Mucosa of stomach (tissue), 1 donor: ENCODE measurements around the gene OXNAD1.

Experiments
- H3K27me3 ChIP-seq: one replicate; pipeline ENCODE4 v1.7.0; 2013; ENCODE audit warnings: mild to moderate bottlenecking, low read length; ENCODE audit not compliant: control insufficient read depth, insufficient read depth
- H3K36me3 ChIP-seq: one replicate; pipeline ENCODE4 v1.7.0; 2013; ENCODE audit warnings: low read length; ENCODE audit not compliant: control insufficient read depth, insufficient read depth
- H3K4me1 ChIP-seq: one replicate; pipeline ENCODE4 v1.7.0; 2013; ENCODE audit warnings: mild to moderate bottlenecking, low read length; ENCODE audit not compliant: control insufficient read depth, insufficient read depth
- H3K4me3 ChIP-seq: one replicate; pipeline ENCODE4 v1.7.0; 2013; ENCODE audit warnings: low read length
- H3K9ac ChIP-seq: one replicate; pipeline ENCODE4 v1.7.0; 2013; ENCODE audit warnings: mild to moderate bottlenecking, low read length, moderate library complexity
- H3K9me3 ChIP-seq: one replicate; pipeline ENCODE4 v1.7.0; 2013; ENCODE audit warnings: mild to moderate bottlenecking, low read length, moderate library complexity; ENCODE audit not compliant: control insufficient read depth
- donor health status: Pancreatic carcinoma.

OXNAD1 gene

DNA sequence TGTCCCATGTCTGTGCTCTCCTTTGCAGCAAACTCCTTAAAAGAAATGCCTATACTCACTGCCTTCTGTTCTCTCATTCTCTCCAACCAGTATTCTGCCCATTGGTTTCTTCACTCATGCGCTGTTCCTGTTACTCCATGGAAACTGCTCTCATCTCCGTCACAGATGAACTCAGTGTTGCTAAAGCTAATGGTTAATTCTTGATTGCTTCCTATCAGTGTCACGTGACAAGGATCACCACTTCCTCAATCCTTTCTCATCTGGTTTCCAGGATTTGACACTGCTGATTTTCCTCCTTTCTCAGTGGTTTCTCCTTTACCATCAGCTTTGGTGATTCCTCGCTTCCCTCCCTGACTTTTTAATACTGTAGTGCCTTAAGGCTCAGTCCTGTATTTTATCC, 2.8 kb upstream of the OXNAD1 start:
- H3K9ac ChIP-seq = no peak overlapping the region
- H3K4me1 ChIP-seq = peaks cover 11% of the 10 kb centered on the region
- no peaks in the 10 kb centered on the region for H3K36me3 ChIP-seq
- no peaks in the 10 kb centered on the region for H3K9me3 ChIP-seq
- H3K27me3 ChIP-seq = no peaks in the 10 kb centered on the region
- no peak overlapping the region for H3K4me3 ChIP-seq

DNA sequence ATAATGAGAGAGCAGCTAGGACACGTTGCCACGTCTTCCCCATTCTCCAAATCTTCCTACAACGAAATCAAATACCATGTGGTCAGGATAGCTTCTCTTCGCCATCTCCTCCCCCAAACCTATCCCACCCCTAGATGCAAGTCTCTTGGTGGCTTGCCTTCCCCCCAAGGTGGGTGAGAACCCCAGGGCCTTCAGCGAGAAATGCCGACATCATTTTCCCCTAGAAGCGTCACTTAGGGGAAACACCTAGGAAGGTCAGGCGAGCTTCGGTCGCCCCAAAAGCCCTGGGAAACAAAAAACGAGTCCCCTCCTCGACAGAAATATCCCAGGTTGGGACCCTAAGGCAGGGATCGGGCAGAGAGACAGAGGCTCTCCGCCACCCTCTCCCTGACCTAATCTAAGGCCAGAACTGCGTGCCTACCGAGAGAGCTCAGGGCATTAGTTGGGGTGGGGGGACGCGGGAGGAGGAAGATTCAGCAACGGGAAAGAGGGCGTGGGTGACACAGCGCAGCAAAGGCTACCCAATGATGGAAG, 771 bp upstream of the OXNAD1 start:
- Histone ChIP-seq H3K4me3 (peak overlapping the region; percentile 75), H3K9me3 (no peaks in the 10 kb centered on the region), H3K36me3 (no peaks in the 10 kb centered on the region), H3K27me3 (no peaks in the 10 kb centered on the region), H3K9ac (peak overlapping the region; percentile 79), H3K4me1 (peaks cover 17% of the 10 kb centered on the region)

- Histone ChIP-seq H3K27me3 (no peaks in the 10 kb centered on the region), H3K9ac (peak overlapping the region; percentile 79), H3K9me3 (no peaks in the 10 kb centered on the region), H3K36me3 (no peaks in the 10 kb centered on the region), H3K4me1 (peaks cover 17% of the 10 kb centered on the region), H3K4me3 (peak overlapping the region; percentile 75)
These were observed 409 bp downstream of the OXNAD1 start for GRCh38 chr3:16265455-16265786.

DNA sequence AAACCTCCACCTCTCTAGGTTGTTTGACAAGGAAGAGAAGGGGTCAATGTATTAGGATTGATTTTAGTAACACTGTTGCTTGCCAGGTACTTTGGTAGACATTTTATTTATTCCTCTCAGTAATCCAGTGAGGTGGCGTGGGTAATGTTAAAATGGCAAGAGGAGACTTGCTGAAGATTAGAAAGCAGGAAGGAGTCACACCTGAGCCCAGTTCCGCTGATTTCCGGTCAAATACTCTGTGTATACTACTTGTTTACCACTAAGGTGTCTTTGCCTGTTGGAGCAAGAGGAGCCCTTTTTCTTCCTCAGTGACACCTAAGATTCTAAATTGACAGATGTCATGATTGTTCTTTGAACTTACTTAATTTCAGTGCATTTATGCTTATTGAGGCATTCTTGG, 1.7 kb downstream of the OXNAD1 start:
- Histone ChIP-seq H3K4me3 (no peak overlapping the region), H3K9ac (peak overlapping the region; percentile 8), H3K4me1 (peaks cover 17% of the 10 kb centered on the region), H3K36me3 (no peaks in the 10 kb centered on the region), H3K9me3 (no peaks in the 10 kb centered on the region), H3K27me3 (no peaks in the 10 kb centered on the region)

DNA sequence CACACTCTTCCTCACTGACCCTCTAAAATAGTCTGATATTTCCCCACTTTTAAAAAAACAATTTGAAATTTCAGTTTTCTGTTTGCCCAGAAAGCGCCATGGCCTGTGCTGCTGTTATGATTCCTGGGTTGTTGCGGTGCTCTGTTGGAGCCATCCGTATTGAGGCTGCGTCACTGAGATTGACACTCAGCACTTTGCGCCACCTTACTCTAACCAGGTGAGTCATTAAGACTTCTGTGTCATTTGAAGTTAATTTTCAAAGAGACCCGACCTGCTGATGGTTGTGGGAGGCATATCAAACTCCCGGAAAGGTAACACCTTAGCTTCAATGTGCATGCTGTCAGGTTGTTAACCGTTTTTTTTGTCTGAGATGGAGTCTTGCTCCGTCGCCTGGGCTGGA, 5.8 kb downstream of the OXNAD1 start:
- Histone ChIP-seq H3K36me3 (no peaks in the 10 kb centered on the region), H3K9ac (no peak overlapping the region), H3K4me3 (no peak overlapping the region), H3K9me3 (no peaks in the 10 kb centered on the region), H3K4me1 (peaks cover 15% of the 10 kb centered on the region), H3K27me3 (no peaks in the 10 kb centered on the region)

- Histone ChIP-seq H3K36me3 (no peaks in the 10 kb centered on the region), H3K4me1 (peaks cover 2% of the 10 kb centered on the region), H3K9me3 (no peaks in the 10 kb centered on the region), H3K9ac (no peak overlapping the region), H3K4me3 (no peak overlapping the region), H3K27me3 (no peaks in the 10 kb centered on the region)
These were observed 7.6 kb downstream of the OXNAD1 start for GRCh38 chr3:16272588-16272987.

DNA sequence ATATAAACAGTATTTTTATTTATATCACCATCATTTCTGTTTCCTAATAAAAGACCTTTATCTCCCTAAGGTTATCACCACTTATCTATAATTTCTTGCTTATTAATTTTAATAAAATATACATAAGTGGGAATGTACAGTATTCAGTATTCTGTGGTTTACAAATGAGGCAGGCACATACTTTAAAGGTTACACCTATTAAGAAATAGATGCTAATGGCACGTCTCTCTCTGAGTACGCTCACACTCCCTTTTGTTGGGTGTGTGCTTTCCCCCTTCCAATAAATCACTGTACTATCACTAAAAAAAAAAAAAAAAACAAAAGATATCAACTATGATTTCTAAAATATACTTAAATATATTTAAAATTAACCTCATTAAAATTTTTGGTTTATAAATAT, 8.9 kb downstream of the OXNAD1 start:
- Histone ChIP-seq H3K4me3 (no peak overlapping the region), H3K36me3 (no peaks in the 10 kb centered on the region), H3K27me3 (no peaks in the 10 kb centered on the region), H3K4me1 (no peaks in the 10 kb centered on the region), H3K9me3 (no peaks in the 10 kb centered on the region), H3K9ac (no peak overlapping the region)

GRCh38 chr3:16277471-16277870, 12.5 kb downstream of the OXNAD1 start:
- H3K36me3 ChIP-seq = no peaks in the 10 kb centered on the region
- no peaks in the 10 kb centered on the region for H3K9me3 ChIP-seq
- no peaks in the 10 kb centered on the region for H3K4me1 ChIP-seq
- no peak overlapping the region for H3K9ac ChIP-seq
- no peaks in the 10 kb centered on the region for H3K27me3 ChIP-seq
- H3K4me3 ChIP-seq = no peak overlapping the region

GRCh38 chr3:16279010-16279801, 14.2 kb downstream of the OXNAD1 start:
- no peak overlapping the region for H3K9ac ChIP-seq
- H3K9me3 ChIP-seq = no peaks in the 10 kb centered on the region
- H3K27me3 ChIP-seq = no peaks in the 10 kb centered on the region
- H3K36me3 ChIP-seq = no peaks in the 10 kb centered on the region
- H3K4me3 ChIP-seq = no peak overlapping the region
- H3K4me1 ChIP-seq = no peaks in the 10 kb centered on the region

GRCh38 chr3:16280671-16281070, 15.7 kb downstream of the OXNAD1 start:
- Histone ChIP-seq H3K36me3 (no peaks in the 10 kb centered on the region), H3K4me1 (no peaks in the 10 kb centered on the region), H3K9ac (no peak overlapping the region), H3K4me3 (no peak overlapping the region), H3K27me3 (no peaks in the 10 kb centered on the region), H3K9me3 (no peaks in the 10 kb centered on the region)

GRCh38 chr3:16284633-16285032, 19.6 kb downstream of the OXNAD1 start:
- Histone ChIP-seq H3K9ac (no peak overlapping the region), H3K27me3 (no peaks in the 10 kb centered on the region), H3K4me1 (no peaks in the 10 kb centered on the region), H3K36me3 (no peaks in the 10 kb centered on the region), H3K4me3 (no peak overlapping the region), H3K9me3 (no peaks in the 10 kb centered on the region)

GRCh38 chr3:16286161-16286560, 21.1 kb downstream of the OXNAD1 start:
- Histone ChIP-seq H3K9ac (peak overlapping the region; percentile 35), H3K4me3 (no peak overlapping the region), H3K27me3 (no peaks in the 10 kb centered on the region), H3K36me3 (no peaks in the 10 kb centered on the region), H3K4me1 (no peaks in the 10 kb centered on the region), H3K9me3 (no peaks in the 10 kb centered on the region)
